PC-9 (cell line): Measurements from ENCODE around the gene CPEB1. TPM values are rescaled to one million over a fixed set of nuclear protein-coding genes. Genes with fewer than 3 reads are reported as not detected.

ENCODE experiments used
- BruUV-seq: library from RNA; stranded (reverse); fragments of 400-500 nt; replicated peaks from 2 replicates; lab custom pipeline; 2021; lab: Mats Ljungman, UMichigan
- CTCF ChIA-PET: fragments of 300-600 bp; sonication (Branson Sonifier 250); formaldehyde crosslinking; loops from one replicate; lab custom pipeline; 2022; ENCODE audit warnings: antibody characterized with exemption; lab: Charles Lee
- POLR2A ChIA-PET: fragments of 300-600 bp; sonication (Branson Sonifier 250); formaldehyde crosslinking; loops from one replicate; lab custom pipeline; 2022; ENCODE audit warnings: antibody characterized with exemption; ENCODE audit not compliant: unreplicated experiment; lab: Charles Lee
- DNase-seq, 2 experiments: peaks; one replicate each; pipeline versions ENCODE4 v3.0.0 to v3.0.0-alpha.2; 2015 to 2022; ENCODE audit warnings: mixed read lengths in 1 of 2
- H2AFZ ChIP-seq: fragments of 200-600 bp; sonication (generic); 2 replicates; pipeline ENCODE4 v1.8.1; 2017; ENCODE audit warnings: antibody characterized with exemption
- H3F3A ChIP-seq: fragments of 200-600 bp; sonication (generic); 2 replicates; pipeline ENCODE4 v1.8.1; 2017; ENCODE audit warnings: antibody characterized with exemption, mild to moderate bottlenecking, low read depth; ENCODE audit not compliant: insufficient read depth
- H3K27ac ChIP-seq: fragments of 200-600 bp; sonication (generic); 2 replicates; pipeline ENCODE4 v1.6.1; 2016; ENCODE audit warnings: mixed run types
- H3K27me3 ChIP-seq: fragments of 200-600 bp; sonication (generic); 2 replicates; pipeline ENCODE4 v1.6.1; 2016; ENCODE audit warnings: low read depth, mixed run types; ENCODE audit not compliant: insufficient read depth
- H3K36me3 ChIP-seq: fragments of 200-600 bp; sonication (generic); 2 replicates; pipeline ENCODE4 v1.6.1; 2016; ENCODE audit warnings: low read depth, mixed run types
- H3K4me1 ChIP-seq: fragments of 200-600 bp; sonication (generic); replicated peaks from 2 replicates; pipeline ENCODE4 v1.6.1; 2016; ENCODE audit warnings: mixed run types; ENCODE audit not compliant: insufficient read depth
- H3K4me2 ChIP-seq: fragments of 200-600 bp; sonication (generic); 2 replicates; pipeline ENCODE4 v1.6.1; 2017; ENCODE audit warnings: mixed run types
- H3K4me3 ChIP-seq: fragments of 200-600 bp; sonication (generic); 2 replicates; pipeline ENCODE4 v1.6.1; 2016; ENCODE audit warnings: mixed run types
- H3K79me2 ChIP-seq: fragments of 200-600 bp; sonication (generic); 2 replicates; pipeline ENCODE4 v1.6.1; 2017; ENCODE audit warnings: low read depth, mixed run types
- H3K9me2 ChIP-seq: fragments of 200-600 bp; sonication (generic); 2 replicates; pipeline ENCODE4 v1.8.1; 2017; ENCODE audit warnings: mild to moderate bottlenecking; ENCODE audit not compliant: insufficient read depth
- H3K9me3 ChIP-seq: fragments of 200-600 bp; sonication (generic); 2 replicates; pipeline ENCODE4 v1.8.1; 2016; ENCODE audit warnings: low read depth; ENCODE audit not compliant: insufficient read depth
- H4K20me1 ChIP-seq: fragments of 200-600 bp; sonication (generic); 2 replicates; pipeline ENCODE4 v1.8.1; 2017; ENCODE audit not compliant: insufficient read depth
- EZH2 ChIP-seq: fragments of 200-600 bp; sonication (generic); IDR thresholded peaks from 2 replicates; pipeline ENCODE4 v1.8.0; 2017; ENCODE audit warnings: antibody characterized with exemption, low read depth
- intact Hi-C: fragments of 100-400 bp; cut with micrococcal nuclease; formaldehyde crosslinking; loops from one replicate; pipeline ENCODE4 v1.10.0; 2022; ENCODE audit not compliant: unreplicated experiment
- total RNA-seq: library from RNA; stranded (reverse); gene quantifications from 2 replicates; pipeline ENCODE4 v1.2.3, GENCODE V29; 2021
- TF ChIP-seq, protein P1 (sequence below): fragments of 200-600 bp; sonication (generic); conservative IDR thresholded peaks from 2 replicates; pipeline ENCODE4 v1.6.1; 2017; ENCODE audit warnings: mixed run types, antibody characterized with exemption, mild to moderate bottlenecking, moderate library complexity

CPEB1 gene
- total RNA-seq, 1 experiment from 2014 or later = not detected

DNA sequence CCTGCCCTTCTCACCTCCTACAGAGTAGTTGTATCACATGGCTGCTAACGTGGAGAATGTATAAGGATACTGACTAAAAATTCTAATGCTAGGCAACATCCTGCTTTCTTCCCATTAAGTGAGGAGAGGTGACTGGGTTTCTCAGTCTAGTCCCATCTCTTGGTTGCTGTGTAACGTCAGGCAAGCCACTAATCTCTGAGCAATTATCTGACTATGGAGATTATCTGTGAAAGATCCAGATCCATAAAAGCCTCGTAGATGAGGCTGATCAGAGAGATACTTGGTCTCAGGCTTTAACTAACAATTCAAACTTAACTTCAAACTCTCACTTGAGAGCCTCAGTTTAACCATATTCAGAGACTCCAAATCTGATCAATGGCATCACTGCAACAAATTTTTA is 102.2 kb downstream of the CPEB1 start:
- no peak overlapping the region for H3K4me3 ChIP-seq
- ChIA-PET POLR2A (no interaction called here), CTCF (no interaction called here)
- no peak overlapping the region for H3K27ac ChIP-seq
- H3K36me3 ChIP-seq = no peaks in the 10 kb centered on the region
- peaks cover 3% of the 10 kb centered on the region for H3K79me2 ChIP-seq
- no peaks in the 10 kb centered on the region for H3K4me1 ChIP-seq
- H3K9me3 ChIP-seq = no peaks in the 10 kb centered on the region
- DNase-seq = no peak
- BruUV-seq = no TSS peak
- H3K27me3 ChIP-seq = peaks cover 4% of the 10 kb centered on the region; the same call in 1 of the 2 replicates
- no peak for TF ChIP-seq EZH2
- TF ChIP-seq, protein P1, sequence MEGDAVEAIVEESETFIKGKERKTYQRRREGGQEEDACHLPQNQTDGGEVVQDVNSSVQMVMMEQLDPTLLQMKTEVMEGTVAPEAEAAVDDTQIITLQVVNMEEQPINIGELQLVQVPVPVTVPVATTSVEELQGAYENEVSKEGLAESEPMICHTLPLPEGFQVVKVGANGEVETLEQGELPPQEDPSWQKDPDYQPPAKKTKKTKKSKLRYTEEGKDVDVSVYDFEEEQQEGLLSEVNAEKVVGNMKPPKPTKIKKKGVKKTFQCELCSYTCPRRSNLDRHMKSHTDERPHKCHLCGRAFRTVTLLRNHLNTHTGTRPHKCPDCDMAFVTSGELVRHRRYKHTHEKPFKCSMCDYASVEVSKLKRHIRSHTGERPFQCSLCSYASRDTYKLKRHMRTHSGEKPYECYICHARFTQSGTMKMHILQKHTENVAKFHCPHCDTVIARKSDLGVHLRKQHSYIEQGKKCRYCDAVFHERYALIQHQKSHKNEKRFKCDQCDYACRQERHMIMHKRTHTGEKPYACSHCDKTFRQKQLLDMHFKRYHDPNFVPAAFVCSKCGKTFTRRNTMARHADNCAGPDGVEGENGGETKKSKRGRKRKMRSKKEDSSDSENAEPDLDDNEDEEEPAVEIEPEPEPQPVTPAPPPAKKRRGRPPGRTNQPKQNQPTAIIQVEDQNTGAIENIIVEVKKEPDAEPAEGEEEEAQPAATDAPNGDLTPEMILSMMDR = no peak
- H3K9me2 ChIP-seq = no peaks in the 10 kb centered on the region
- no peak overlapping the region for H3K4me2 ChIP-seq
- intact Hi-C loops = no loop called here
- H2AFZ ChIP-seq = no peak overlapping the region
- H3F3A ChIP-seq = no peaks in the 10 kb centered on the region
- no peaks in the 10 kb centered on the region for H4K20me1 ChIP-seq

DNA sequence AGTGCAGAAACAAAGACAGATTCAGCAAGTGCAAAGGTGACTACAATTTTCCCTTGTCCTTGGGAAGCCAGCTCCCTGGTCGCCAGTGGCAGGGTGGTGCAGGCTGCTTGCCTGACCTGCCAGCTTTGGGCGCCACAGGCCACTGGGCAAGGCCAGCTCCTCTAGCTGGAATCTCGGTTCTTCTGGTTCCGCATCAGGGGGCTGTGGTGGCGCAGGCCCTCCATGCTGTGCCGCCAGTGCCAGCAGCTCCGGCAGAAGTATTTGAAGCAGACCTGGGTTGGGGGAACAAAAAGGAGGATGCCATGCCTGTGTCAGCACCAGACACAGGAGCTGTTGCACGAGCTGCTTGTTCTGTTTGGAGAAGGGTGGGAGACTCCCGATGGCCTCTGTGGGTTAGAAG is 102.7 kb downstream of the CPEB1 start:
- no peak overlapping the region for H3K27ac ChIP-seq
- 0 out of 2 replicates have a peak, but pooled peaks cover 5% of the 10 kb centered on the region for H3K36me3 ChIP-seq
- H3F3A ChIP-seq = peaks cover 5% of the 10 kb centered on the region; the same call in 1 of the 2 replicates
- ChIA-PET CTCF (no interaction called here), POLR2A (no interaction called here)
- H4K20me1 ChIP-seq = peaks cover 4% of the 10 kb centered on the region
- H3K4me2 ChIP-seq = no peak overlapping the region
- H3K79me2 ChIP-seq = peaks cover 8% of the 10 kb centered on the region
- TF ChIP-seq EZH2 = no peak
- TF ChIP-seq, protein P1 = no peak
- BruUV-seq = no TSS peak
- H3K27me3 ChIP-seq = 0 out of 2 replicates have a peak, but pooled peaks cover 3% of the 10 kb centered on the region
- no peaks in the 10 kb centered on the region for H3K4me1 ChIP-seq
- H3K4me3 ChIP-seq = no peak overlapping the region
- H2AFZ ChIP-seq = no peak overlapping the region
- no peaks in the 10 kb centered on the region for H3K9me2 ChIP-seq
- DNase-seq = no peak
- H3K9me3 ChIP-seq = no peaks in the 10 kb centered on the region
- intact Hi-C loops = no loop called here

DNA sequence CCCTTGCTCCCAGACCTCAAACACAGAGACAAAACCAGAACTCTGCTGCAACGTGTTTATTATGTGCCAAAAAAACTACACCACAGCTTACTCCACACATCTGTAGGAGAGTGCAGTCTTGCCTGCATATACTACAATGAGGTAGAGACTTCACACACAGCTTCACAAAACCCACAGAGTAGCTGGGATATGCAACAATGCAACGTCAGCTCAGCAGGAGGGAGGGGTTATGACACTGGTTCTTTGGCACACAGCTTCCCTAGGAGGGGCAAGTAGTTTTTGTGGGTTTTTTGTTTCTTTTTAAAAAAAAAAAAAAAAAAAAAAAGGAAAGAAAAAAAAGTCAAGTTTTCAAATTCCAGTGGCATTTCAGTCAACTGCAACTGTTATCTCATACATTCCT is 104.0 kb downstream of the CPEB1 start:
- DNase-seq = no peak
- Histone ChIP-seq H3K9me2 (no peaks in the 10 kb centered on the region), H3K4me2 (no peak overlapping the region), H4K20me1 (peaks cover 15% of the 10 kb centered on the region), H3K36me3 (peaks cover 17% of the 10 kb centered on the region), H3K9me3 (no peaks in the 10 kb centered on the region), H3F3A (peaks cover 17% of the 10 kb centered on the region; the same call in 1 of the 2 replicates), H3K4me1 (peaks cover 7% of the 10 kb centered on the region; the same call in 1 of the 2 replicates), H3K27ac (no peak overlapping the region), H3K27me3 (0 out of 2 replicates have a peak, but pooled peaks cover 3% of the 10 kb centered on the region), H2AFZ (no peak overlapping the region), H3K4me3 (no peak overlapping the region), H3K79me2 (peaks cover 21% of the 10 kb centered on the region)
- no TSS peak for BruUV-seq
- ChIA-PET POLR2A (interaction anchor here (0.7 kb wide), 1 partner anchor 207 kb away, joined by 3 read pairs; no protein-coding TSS in a partner anchor), CTCF (interaction anchor here (0.6 kb wide), 1 partner anchor 1333 kb away, joined by 5 read pairs; no protein-coding TSS in a partner anchor)
- intact Hi-C loops = no loop called here
- TF ChIP-seq, protein P1 = no peak
- no peak for TF ChIP-seq EZH2
